HG03103 (cell line): ENCODE results near the gene NDUFAB1.
"Not testable (repeated sequence)": the region's sequence is repeated elsewhere in the genome, so short reads cannot be mapped to it uniquely, and the experiment has no call there.

Experiments used
- ATAC-seq: cut with Tn5 transposase; IDR thresholded peaks from one replicate; pipeline ENCODE4 v1.9.1; 2021; ENCODE audit warnings: low read depth; ENCODE audit not compliant: unreplicated experiment

NDUFAB1 gene

DNA sequence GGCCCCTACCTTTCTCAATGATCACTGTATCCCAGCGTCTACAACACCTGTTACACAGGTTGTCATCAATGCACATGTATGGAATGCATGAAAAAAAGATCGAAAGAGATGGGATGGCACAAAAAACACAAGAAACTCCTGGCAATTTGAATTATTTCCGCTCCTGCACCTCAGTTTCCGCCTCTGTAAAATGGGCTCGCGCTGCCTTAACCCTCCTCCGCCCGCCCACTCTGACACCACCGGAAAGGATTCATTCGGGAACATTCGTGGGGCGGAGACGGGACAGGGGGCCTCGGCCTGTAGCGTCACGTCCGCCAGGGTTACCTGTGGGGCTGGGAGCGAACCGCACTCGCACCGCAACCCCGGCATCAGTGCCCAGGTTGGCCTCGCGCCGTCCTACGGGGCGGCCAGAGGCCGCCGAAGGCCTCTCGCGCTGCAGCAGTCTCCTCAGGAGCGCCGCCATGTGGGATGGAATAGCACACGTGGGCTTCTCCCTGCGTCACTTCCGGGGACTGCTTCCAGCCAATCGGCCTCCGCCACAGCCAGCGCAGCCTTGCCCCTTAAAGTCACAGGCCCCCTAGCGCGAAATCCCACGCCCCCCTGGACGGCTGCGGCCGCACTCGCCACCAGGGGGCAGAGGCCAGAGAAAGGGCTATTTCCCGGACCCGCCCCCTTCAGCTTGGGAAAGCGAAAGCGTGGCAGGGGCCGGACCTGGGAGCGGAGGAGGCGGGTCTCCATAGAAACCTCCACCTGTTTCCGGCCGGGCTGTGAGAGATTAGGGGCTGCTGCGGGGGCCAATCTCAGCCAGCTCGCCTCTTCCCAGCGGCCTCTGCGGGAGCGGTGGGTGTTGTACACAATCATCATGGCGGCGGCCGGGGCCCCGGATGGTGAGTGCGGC lies 39.0 kb downstream of the NDUFAB1 start, which contains the start of the genes EARS2 and UBFD1:
Gene EARS2, minus strand, starts transcription at position 470 of the 898 bp plus-strand sequence. Its CDS starts 7 bp downstream, at position 463.
Gene UBFD1, plus strand, starts transcription at position 847 of the 898 bp plus-strand sequence. Its CDS starts 16 bp downstream, at position 863.
- peak; percentile 89 for ATAC-seq

DNA sequence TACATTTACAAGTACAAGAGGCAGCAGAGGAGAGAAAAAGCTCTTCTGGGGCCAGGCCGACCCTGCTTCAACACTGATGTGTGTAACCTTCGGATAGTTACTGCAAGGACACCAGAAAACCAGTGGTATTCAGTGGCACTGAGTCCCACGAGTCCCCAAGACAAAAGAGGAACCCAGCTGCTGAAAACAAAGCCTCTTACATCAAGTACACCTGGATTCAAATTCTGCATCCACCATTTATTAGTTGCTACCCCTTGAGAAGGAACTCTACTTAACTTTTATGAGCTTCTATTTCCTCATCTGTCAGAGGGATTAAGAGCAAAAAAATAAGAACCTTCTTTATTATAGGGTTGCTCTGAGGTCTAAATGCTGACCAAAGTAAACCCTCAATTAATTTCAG lies 41.6 kb downstream of the NDUFAB1 start:
- ATAC-seq = no peak

DNA sequence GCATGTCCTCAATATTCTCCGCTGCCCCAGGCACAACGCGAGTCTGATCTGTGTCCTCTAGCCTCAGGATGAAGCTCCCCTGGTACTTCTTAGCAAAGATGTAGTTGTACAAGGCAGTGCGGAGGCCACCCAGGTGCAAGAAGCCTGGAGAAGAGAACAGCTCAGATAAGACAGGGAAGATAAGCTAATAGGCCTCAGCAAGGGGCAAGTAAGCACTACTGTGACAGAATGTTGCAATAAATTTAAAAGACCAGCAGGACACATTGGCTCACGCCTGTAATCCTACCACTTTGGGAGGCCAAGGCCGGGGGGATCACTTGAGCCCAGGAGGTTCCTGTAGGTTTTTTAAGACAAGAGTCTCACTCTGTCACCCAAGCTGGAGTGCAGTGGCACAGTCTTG lies 44.0 kb downstream of the NDUFAB1 start:
- ATAC-seq = no peak

DNA sequence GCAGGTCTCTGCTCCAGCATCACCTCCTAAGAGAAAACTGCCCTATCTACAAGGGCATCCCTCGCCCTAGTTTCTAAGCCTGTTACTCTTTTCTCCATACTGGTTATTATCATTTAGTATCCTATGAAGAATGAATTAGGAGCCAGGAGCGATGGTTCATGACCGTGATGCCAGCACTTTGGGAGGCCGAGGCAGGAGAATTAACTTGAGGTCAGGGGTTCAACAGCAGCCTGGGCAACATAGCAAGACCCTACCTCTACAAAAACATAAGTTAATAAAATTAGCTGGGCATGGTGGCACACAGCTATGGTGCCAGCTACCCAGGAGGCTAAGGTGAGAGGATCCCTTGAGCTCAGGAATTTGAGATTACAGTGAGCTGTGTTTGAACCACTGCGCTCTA lies 46.2 kb downstream of the NDUFAB1 start:
- ATAC-seq = no peak

DNA sequence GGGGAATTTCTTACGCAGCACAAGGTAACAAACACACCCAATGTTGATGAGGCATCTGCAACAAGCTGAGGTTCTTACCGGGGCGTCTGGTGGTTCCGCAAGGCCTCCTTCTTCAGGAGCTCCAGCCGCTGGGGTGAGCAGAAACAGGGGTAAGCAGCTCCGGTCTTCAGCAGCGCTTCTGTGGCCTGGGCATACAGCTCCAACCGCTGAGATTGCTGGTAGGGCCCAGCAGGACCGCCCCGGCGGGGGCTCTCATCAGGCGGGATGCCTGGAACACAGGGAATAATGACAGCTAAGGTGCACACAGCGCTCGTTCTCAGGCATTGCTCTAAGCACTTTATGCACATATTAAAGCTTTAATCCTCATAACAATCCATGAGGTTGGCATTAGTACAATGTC lies 51.7 kb downstream of the NDUFAB1 start:
- no peak for ATAC-seq

DNA sequence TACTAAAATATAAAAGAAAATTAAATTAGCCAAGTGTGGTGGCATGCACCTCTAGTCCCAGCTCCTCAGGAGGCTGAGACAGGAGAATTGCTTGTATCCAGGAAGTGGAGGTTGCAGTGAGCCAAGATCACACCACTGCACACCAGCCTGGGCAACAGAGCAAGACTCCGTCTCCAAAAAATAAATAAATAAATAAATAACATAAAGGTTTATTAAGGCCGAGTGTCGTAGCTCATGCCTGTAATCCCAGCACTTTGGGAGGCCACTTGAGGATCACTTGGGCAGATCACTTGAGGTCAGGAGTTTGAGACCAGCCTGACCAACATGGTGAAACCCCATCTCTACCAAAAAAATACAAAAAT lies 55.3 kb downstream of the NDUFAB1 start:
- ATAC-seq = not testable (repeated sequence)

DNA sequence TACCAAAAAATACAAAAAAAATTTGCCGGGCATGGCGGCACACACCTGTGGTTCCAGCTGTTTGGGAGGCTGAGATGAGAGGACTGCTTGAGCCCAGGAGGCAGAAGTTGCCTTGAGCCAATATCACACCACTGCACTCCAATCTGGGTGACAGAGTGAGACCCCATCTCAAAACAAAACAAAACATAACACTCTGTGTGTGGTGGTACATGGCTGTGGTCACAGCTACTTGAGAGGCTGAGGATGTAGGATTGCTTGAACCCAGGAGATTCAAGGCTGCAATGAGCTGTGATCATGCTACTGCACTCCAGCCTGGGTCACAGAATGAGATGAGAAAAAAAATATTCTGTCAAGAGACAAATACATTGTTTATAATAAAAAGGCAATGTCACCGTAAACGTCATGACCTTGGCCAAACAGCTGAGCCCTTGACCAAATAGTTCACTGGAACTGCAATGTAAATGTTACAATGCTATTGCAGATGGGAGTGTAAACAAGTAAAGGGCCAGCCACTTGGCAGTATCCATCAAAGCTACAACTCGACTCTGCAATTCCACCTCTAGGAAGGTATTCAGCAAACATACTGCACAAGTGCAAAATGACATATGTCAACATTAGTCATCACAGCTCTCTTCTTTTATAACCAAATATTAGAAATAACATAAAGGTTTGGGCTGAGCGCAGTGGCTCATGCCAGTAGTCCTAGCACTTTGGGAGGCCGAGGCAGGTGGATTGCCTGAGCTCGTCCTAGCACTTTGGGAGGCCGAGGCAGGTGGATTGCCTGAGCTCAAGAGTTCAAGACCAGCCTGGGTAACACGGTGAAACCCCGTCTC lies 55.9 kb downstream of the NDUFAB1 start:
- ATAC-seq = no peak

DNA sequence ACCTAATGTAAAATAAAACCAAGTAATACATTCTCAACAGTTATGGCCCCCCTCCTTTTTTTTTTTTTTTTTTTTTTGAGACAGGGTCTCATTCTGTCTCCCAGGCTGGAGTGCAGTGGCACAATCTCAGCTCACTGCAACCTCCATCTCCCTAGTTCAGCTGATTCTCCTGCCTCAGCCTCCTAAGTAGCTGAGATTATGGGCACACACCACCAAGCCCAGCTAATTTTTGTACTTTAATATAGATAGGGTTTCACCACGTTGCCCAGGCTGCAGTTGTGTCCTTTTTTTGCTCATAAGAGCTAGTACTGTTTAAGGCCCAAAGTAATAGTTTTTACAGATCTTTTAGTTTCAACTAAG lies 57.2 kb downstream of the NDUFAB1 start:
- no peak for ATAC-seq

DNA sequence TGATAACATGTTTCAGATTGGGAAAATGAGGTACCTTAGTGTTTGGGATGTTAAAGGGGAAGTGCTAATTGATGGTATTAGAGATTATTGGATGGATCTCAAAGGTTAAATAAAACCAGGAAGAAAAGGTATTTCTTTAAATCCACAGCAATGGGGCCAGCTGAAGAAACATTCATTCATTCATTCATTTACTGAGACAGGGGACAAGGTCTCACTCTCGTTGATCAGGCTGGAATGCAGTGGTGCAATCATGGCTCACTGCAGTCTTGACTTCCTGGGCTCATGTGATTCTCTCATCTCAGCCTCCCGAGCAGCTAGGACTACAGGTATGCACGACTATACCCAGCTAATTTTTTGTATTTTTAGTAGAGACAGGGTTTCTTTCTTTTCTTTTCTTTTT lies 58.7 kb downstream of the NDUFAB1 start:
- no peak for ATAC-seq

DNA sequence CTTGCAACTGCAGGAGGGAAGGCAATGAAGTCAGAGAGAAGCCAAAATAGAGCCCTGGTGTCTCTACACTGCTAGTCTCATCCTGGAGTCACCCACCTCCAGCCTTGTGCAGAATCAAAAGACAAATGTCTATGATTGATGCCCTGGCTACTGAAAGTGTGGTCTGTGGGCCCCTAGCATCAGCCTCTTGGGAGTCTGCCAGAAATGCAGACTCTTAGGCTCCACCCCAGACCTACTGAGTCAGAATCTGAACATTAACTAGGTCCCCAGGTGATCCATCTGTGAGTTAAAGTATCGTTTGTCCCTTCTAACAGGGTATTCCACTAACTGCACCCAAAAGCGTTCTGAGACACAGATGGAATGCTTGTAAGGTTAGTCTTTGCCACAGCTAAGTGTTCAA lies 60.2 kb downstream of the NDUFAB1 start:
- ATAC-seq = no peak

DNA sequence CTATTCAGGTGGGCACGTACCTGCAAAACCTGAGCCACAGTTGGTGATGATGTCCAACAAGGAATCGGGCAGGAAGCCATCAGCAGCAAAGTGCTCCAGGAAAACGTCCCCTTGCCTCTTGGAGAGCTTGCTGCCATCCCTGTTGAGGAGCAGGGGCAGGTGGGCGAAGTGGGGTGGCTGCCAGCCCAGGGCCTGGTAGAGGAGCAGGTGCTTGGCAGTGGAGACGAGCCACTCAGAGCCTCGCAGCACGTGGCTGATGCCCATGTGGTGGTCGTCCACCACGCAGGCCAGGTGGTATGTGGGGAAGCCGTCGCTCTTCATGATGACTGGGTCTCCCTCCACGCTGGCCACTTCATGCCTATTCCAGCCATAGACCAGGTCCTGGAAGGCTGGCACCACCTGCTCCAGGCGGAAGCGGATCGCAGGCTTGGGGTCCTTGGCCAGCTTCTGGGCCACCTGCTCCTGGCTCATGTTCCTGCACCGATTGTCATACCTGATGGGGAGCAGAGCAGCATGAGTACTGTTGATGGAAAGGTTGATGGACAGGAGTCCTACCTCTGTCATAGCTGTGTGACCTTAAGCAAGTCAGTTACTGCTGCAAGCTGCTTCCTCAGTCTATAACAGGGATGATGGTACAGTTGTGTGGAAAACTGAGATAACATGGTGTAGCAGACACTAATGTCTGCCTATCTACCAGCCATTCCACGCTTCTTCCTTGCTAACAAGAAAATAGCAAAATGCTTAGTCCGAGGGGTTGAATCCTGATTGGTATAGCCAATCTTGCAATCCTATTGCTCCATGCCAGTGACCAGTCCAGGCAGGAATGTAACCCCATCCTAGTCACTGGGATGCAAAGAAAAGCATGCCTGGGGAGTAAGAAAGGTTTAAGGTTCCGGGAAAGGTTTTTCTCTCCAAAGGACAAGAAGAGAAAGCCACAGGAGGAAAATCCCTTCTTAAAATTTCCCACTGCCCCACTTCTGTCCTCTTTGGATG lies 61.0 kb downstream of the NDUFAB1 start:
- ATAC-seq = no peak

DNA sequence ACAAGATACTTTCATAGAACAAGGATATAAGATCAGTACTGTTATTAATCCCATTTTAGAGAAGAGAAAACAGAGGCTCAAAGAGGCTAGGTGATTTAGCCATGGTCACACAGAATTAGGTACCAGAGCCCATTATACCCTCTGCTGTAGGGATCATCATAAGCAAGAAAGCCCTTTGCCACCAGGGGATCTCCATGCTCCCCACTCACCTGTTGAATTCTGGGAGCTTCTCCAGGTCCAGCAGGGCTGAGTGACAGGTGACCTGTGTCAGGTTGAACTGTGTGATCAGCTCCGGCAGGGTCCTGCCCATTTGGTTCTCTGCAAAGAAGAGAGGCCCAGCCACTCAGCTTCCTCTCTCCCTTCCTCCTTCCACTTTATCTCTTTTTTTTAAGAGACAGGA lies 63.7 kb downstream of the NDUFAB1 start:
- no peak for ATAC-seq
